GM19397 (cell line): ENCODE results near the gene RANBP3.

Experiments used
- ATAC-seq: cut with Tn5 transposase; IDR thresholded peaks from one replicate; pipeline ENCODE4 v1.9.1; 2021; ENCODE audit warnings: mild to moderate bottlenecking, moderate library complexity; ENCODE audit not compliant: unreplicated experiment

Gene RANBP3

DNA sequence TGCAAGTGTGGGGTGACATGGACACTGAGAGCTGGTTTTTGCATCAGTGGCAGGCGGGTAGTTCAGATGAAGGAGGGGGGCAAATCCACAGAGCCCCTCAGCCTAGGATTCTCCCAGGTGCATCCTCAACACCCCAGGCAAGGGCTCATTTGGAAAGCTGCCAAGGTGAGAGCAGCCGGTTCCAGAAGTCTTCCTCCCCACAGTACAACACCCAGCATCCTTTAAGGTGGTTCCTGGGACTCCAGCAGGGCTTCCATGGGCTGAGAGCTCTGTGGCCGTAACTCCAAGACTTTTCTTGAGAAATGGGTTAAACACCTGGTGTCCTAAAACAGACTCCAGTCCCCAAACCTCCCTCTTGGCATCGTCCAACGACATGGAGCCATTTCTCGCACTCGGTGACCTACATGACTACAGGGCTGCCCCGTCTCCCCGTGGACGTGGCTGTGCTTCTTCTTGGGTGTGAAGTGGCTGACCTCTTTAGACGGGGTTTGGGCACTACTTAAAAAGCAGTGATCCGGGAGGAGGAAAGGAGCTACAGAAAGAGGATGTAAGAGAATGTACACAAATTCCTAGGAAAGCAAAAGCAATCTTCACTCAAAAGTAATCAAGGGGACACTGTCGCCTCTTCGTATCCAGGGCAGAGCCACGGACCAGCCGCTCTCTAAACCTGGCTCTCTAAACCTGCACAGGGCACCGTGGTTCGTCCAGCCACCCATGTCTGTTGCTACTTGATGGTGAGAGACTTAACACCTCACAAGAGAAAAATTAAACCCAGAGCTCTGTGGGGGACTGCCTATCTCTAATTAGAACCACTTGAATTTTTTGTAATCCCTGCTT, 25.5 kb downstream of the RANBP3 start:
- ATAC-seq = no peak

DNA sequence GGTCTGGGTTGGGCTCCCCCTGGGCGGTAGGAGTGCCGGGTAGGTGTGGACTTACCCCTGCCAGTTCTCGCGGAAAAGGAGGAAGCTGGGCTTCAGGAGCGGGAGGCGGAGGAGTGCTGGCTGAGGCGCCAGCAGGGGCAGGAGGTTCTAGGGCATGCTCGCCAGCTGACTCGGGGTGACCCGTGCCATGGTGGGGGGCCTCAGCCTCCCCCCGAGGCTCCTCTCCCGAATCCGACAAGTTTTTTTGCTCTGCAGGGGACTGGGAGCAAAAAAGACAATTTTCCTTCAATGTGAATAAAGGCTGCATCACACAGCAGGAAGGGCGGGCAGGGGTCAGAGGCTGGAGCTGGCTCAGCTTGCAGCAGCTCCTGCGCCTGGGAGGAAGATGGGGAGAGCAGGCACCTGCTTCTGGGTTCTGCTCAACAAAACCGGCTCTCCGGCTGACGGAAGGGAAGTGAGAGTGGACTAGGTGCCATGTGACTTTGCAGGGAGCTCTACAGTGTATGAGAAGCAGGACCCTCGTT, 26.5 kb downstream of the RANBP3 start:
- no peak for ATAC-seq

DNA sequence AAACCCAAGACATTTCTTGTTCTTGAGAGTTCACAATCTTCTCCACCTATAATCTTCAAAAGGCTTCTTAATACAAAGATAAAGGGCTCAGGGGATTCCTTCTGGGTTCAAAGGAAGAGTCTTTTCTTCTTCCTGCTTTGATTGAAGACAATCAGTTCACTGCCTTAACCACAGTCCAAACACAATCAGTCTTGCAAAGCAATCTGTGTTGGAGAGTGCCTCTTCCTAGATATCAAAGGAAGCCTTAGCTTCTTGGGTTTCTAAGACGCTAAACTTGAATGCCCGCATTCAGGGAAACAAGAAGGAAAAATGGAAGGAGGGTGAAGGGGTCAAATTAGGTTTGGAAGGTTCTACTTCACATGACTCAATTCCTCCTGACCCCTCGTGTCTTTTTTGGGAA, 27.2 kb downstream of the RANBP3 start:
- no peak for ATAC-seq

DNA sequence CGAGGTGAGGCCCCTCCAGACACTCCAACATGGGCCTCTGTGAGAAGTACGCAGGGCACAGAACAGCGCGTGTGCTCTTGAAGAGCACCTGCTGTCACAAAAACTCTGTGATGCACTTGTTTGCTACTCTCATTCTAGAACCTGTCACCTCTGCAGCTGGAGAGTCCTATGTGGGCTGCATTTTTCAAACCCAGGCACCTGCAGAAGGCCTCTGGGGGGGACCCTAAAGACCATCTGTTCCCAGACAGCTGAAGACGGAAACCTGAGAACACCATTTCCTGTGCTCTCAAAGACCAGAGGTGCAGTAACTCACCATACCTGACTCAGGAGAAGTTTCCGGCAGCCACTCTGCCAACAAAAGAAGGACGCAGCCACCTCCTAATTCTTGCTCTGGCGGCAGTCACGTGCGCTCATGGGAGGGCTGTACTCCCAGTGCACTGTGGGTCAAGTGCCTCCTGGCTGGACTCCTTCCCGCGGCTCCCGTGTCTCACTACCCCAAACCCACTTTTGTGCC, 28.1 kb downstream of the RANBP3 start:
- no peak for ATAC-seq

DNA sequence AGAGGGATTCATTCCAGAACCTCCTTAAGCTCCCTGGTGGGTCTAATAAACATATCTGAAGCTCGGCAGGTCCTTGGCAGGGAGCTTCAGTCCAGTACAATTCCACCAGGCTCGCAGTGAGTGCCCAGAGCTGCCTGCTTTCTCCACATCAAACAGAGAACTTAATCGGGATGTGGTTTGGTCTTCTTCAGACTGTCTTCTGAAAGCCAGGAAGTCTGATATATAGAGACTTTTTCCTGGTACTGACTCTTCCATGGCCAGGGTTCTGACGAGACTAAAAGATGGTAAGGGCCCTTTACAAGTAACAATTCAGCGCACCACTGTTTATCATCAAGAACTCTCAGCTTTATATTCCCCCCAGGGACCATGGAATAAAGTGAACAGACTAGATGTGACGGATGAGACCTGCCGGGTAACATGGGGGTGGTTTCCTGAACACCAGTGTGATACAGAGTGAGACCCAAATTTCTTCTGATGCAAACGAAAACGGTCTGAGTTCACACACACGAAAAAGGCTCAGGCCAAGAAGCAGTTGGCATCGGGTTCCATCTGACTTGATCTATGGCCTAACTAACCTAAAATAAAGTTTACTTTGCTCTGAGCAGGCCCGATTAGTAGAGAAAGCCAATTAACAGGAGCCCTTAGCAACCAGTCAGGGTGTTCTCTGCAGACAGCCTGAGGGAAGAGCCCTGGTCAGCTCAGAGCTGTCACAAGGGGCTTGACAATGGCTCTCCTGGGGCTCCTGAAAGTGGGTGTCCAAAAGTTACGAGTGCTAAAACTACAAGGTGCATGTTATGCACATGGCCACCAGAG, 29.0 kb downstream of the RANBP3 start:
- no peak for ATAC-seq

DNA sequence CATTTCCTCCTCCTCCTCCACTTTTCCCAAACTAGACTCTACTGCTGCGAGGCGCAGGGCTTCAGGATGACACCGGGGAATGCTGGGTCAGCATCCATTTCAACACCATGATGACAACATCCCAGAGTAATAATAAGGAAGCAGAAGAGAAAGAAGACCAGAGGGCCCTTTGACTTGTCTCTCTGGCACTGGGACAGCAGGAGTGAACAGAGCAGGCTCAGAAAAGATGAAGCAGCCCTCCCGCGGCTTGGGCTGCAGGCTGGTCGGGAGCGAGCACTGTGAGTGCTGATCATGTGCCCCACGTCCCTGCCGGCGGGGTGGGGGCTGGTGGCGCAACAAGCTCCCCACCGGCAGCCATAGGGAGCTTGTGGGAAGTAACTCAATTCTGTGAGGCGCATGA, 30.5 kb downstream of the RANBP3 start:
- no peak for ATAC-seq

DNA sequence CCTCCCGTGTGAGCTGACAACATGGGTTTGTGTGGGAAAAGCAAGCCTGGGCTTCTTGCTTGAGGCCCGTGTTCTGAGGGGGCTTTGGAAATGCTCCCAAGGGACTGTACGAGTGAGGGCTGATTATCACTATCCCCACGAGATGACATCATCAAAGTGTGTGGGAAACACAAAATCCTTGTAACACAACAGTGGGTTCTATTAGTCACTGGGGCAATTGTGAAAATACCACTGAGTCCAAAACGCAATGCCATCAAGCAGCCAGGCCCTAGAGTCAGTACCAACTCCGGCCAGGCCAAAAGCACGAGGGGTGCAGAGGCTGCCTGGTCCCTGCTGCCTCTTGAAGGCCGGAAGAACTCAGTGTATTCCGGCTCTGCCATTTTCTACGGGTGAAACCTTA, 34.3 kb downstream of the RANBP3 start:
- no peak for ATAC-seq

DNA sequence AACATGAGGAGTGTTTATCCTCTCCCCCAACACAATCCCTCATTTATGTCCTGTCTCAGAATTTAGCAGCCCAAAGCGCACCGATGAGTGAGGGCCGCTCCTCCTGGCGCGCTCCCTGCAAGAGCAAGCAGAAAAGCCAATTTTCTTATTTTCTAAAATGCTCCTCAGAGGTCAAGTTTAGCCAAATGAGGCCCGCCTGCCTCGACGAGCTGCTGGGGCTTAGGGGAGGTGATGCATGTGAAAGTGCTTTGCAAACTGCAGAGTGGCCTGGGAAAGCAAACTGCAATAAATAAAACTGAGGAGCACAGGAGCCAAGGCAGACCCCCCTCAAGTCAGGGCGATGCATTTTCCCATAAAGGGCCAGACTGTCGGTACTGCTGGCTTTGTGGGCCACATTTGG, 34.9 kb downstream of the RANBP3 start:
- ATAC-seq = no peak

DNA sequence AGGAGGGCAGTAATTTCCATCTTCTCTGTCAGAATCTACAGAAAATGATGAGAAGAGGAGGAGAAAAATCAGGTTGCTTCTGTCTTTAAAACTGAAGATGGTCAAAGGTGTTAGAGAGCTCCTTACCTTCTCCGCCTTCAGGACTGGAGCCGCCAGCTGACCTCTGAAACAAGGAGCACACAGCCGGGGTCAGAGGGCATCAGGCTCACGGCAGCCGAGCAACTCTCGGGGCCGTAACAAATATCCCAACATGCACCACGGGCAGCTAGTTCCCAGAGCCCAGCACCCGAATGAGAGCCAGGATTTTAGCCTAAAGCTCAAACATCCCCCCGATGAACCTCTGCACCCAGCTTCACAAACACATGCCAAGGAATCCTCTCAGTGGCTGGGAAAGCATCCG, 36.3 kb downstream of the RANBP3 start:
- no peak for ATAC-seq

DNA sequence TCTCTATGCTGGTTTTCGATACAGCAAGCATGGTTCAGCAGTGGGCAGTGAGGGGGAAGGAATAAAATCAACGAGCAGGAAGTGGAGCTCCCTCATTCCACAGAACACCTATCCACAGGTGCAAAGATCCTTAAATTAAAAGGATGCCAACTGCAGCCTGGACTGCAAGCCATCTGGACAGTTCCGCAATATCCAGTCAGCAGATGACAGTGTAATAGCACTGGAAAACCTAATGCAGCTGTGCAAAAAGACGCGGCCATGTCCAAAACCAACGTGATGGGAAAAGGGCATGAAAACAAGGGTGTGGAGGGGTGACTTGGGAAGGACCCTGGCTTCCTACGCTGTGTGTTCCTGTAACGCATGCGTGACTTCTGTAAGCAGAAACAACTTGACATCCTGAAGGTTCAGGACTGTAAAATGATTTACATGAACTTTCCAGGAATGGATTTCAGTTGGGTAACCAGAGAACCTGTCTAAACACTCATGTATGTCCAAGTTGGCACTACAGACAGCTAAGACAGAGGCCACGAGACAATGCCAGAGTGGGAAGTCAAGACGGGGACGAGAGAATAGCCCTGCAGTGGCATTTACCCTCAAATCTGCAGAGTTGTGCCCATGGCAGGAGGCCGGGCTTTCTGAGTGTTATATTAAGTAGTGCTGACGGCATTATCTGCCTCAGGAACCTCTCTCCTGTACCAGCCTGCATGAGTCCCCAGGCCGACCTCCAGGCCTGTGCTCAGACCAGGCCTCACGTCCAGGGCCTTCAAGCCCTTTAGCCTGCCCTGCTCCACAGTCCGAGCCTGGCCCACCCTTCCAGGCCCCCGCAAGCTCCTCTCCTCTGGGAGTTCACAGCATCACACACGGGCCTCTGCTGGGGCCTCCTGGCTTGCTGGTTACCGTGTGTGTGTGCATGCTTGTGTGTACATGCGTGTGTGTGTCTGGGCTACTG, 37.4 kb downstream of the RANBP3 start:
- ATAC-seq = no peak

DNA sequence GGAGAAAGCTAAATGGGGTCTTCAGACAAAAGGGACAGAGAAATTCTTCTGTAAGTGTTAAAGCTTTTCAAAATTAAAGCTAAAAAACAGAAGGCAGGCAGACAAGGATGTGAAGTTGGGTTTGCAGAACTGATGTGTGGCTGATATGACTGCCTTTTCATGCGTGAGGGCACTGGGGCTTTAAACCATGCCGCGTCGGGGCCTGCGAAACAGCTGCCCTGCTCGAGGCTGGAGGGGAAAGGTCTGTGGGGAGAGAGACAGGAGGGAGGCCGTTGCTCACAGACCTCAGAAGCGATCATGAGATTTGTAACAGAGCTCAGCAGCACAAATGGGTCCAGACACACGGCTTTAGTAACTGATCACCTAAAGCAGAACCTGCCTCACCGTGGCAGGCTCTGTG, 40.4 kb downstream of the RANBP3 start:
- ATAC-seq = no peak

DNA sequence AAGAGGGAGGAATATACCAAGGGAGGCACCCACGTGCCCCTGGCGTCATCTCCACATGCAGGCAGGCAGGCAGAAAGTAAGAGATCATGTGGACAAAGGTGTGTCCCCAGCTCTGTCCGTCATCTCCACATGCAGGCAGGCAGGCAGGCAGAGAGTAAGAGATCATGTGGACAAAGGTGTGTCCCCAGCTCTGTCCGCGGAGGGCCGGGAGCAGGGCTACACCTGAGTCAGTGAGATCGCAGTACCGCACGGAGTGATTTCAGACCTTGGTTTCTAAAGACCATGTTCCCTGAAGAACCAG, 41.7 kb downstream of the RANBP3 start:
- ATAC-seq = no peak

DNA sequence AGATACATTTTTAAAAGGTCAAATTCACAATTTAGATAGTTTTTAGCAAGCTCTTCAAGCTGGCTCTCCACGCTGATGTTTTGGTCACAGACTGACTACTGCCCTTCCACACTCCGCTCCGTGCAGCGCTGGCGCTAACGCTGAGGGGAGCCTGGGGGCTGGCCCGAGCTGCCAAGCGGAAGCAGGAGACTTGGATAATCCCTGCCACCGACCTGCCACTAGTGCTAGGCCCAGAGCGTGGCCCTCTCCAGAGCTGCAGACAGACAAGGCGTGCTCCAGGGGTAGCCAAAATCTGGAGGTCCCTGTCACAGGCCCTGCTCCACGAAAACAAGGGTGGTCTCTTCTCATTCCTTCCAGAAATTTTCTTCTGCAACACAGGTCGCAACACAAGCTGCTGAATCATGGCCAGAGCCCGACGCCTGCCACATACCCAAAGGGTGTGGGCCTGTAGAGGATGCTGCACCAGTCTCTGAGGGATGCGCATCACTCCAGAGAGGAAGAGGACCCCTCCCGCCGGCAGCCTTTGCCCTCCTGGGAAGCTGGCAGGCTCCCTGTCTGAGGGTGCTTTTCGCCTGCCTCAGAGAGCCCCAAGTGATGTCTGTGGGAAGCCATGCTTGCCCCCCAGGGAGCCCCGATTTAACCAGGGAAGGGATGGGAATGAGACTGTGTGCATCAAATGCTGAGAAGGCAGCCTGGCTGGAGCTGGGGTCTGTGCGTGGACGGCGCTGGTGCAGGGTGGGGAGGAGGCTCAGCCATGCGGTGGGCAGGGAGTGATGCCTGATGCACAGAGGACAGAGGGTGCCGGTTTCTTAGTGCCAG, 42.3 kb downstream of the RANBP3 start:
- no peak for ATAC-seq

DNA sequence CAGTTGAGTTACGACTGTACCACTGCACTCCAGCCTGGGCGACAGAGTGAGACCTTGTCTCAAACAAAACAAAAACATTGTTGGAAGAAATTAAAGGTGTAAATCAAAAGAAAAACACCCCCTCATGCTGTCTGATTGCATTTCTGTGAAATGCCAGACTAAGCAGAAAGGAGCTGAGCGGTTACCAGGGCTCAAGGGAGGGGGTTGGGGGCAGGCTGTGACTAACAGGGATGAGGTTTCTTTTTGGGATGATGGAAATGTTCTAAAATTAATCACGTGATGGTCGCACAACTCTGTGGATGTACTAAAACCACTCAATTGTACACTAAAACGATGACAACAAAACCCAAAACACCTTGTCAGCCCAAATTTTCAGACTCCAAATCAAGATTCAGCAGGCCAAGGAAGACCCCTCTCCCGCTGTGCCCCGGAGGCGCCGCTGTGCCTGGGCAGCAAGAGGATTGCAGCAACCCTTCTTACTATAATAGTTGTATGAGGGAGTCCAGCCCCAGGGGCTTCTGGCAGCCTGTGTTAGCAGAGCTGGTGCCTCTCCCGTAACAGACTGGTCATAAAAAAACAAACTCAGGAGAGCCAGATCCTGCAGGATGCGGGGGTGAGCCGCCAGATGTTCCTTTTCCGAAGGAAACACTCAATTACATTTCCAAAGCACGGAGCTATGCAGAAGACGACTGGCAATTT, 43.0 kb downstream of the RANBP3 start:
- ATAC-seq = no peak

DNA sequence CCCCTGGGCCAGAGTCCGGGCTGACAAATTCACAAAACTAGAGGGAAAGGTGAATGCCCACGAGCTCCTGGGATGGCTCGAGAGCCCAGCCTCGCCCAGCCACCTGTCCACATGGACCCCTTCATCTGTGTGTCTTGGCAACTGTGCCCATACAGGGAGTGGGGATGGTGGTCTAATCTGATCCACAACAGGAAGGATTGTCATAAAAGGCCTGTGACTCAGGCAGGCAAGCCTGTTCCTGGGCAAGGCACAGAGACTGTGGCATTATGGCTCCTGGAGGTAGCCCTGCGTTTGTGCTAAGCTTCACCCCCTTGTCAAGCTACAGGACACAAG, 43.9 kb downstream of the RANBP3 start:
- ATAC-seq = no peak

DNA sequence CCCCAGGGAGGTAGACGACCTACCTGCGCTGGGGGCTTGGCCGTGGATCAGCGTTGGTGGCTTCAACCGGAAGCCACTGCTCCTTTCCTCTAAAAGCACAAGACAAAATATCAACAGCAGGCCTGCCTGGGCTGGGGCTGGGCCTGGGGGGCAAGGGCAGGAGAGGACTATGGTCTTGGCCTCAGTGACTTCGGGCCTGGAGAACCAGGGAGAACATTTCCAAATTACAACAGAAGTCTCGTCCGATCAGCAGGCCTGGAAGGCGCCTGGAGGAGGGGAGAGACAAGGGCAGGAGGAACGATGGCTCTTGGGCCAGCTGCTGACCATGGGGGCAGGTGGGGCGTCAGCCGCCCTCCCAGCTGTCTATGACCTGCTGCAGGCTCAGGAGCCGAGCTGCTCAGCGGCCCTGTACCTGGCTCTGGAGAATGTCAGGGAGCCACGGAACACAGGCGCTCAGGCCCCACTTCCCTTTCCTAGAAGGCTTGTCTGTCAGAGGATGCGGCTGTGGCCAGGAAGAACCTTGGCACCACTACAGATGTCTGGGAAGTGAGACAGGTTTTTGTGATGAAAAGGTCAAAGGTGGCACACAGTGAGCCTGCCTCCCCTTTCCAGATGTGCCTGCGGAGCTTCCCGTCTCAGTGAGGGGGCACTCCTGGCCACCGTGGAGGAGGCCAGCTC, 44.4 kb downstream of the RANBP3 start:
- ATAC-seq = no peak

DNA sequence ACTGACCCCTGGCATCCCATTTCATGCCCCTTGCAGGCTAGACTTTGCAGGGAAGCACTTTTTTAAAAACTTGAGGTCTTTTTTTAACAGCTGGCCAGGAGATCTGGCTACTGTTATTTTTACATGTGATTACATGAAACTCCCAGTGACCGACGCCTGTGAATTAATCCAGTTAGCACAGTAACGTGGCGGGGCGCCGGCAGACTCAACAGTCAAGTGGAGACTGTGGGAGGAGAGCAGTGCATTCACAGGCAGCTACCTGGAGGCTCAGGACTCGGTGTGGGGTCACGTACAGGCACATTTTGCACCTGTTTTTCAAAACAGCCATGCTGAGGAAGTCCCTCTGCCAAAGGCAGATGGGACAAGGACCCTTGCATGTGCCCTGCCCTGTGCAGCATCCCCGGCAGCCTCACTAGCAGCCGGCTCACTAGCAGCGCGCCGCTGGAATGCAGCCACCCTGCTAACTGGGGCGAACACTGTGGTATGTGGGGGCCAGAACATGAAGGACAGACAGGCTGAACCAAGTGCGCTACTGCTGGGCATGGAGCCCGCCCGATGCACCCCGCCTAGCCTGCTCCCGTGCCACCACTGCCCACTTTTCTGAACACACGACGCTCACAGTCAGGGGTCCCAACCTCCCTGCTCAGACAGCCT, 45.2 kb downstream of the RANBP3 start:
- ATAC-seq = no peak

DNA sequence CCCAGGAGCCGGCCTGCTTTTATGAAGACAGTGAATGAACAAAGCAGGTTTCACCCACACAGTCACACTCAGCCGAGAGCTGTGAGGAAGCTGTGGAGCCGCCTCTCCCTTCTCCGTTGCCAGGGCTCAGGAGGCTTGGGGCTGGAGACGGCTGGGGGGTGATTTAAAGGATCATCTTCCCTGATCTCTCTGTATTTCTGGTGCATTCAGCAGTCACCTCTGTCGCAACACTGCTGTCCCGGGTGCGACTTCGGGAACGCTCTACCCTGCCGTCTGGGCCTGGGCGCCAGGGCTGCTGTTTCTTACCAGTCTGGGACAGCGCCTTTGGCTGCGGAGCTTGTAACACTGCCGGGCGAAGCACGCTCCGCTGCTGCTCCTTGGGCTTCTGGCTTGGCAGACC, 45.8 kb downstream of the RANBP3 start:
- no peak for ATAC-seq

DNA sequence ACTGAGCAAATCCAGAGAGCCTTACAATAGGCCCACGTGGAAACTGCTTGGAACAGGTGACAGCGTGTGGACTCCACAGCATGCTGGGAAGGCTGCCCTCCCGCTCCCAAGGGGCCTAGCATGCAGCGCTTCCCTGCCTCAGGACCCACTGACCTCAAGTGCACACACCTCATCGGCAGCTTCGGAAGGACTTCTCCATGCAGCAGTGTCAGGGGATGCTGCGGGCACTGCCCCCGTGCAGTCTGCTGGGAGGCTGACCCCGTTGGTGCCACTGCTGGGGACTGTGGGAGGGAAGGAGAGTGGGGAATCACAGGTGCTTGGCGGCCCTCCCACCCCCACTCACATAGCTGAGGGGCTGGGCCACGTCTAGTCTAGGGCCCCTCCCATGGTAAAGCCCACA, 46.7 kb downstream of the RANBP3 start:
- ATAC-seq = no peak
